HS-5 (cell line): ENCODE data around the gene RIN3.
A peak's percentile ranks its signal among the peaks of the same experiment; 100 is the strongest.

ENCODE experiments used
- DNase-seq: peaks from one replicate; pipeline ENCODE4 v3.0.0-alpha.2; 2012; ENCODE audit warnings: low read depth

The RIN3 gene

GRCh38 chr14:92507174-92507768, 6.3 kb upstream of the RIN3 start:
- DNase-seq = no peak

- no peak for DNase-seq
Observed at GRCh38 chr14:92510972-92511371, 2.6 kb upstream of the RIN3 start.

- DNase-seq = peak; percentile 75
Observed at GRCh38 chr14:92511453-92512238, 1.9 kb upstream of the RIN3 start.

- DNase-seq = no peak
Observed at GRCh38 chr14:92512807-92513203, 776 bp upstream of the RIN3 start.

- DNase-seq = no peak
Observed at GRCh38 chr14:92513966-92514843, 624 bp downstream of the RIN3 start.

GRCh38 chr14:92514844-92515514, 1.4 kb downstream of the RIN3 start:
- DNase-seq = no peak

GRCh38 chr14:92515546-92516343, 2.2 kb downstream of the RIN3 start:
- no peak for DNase-seq

GRCh38 chr14:92516344-92516965, 2.9 kb downstream of the RIN3 start:
- no peak for DNase-seq

GRCh38 chr14:92516966-92517506, 3.5 kb downstream of the RIN3 start:
- DNase-seq = no peak

GRCh38 chr14:92517761-92518160, 4.2 kb downstream of the RIN3 start:
- DNase-seq = no peak

- DNase-seq = no peak
Observed at GRCh38 chr14:92519246-92520101, 5.9 kb downstream of the RIN3 start.

GRCh38 chr14:92520102-92521057, 6.8 kb downstream of the RIN3 start:
- DNase-seq = no peak

- no peak for DNase-seq
Observed at GRCh38 chr14:92521058-92521415, 7.5 kb downstream of the RIN3 start.

GRCh38 chr14:92523752-92524151, 10.2 kb downstream of the RIN3 start:
- no peak for DNase-seq

GRCh38 chr14:92524602-92525185, 11.1 kb downstream of the RIN3 start:
- DNase-seq = no peak

GRCh38 chr14:92525322-92526095, 11.9 kb downstream of the RIN3 start:
- no peak for DNase-seq

GRCh38 chr14:92527721-92528120, 14.1 kb downstream of the RIN3 start:
- no peak for DNase-seq
